ENCODE measurements around the gene PHF19. TPM values are rescaled to one million over a fixed set of nuclear protein-coding genes. Genes with fewer than 3 reads are reported as not detected.

The PHF19 gene
- total and polyA plus RNA-seq, 2 of the 8 experiments (the other 6 are each of a cell fraction or from before 2014, with no cell fraction given) = 28.2 to 31.8 TPM

- TF ChIP-seq HDAC2 (IDR thresholded peaks at IDR 0.05; ENCODE audit: borderline replicate concordance in 1 of 2, low read depth in 2 of 2, low read length in 2 of 2) (0 out of 4 replicates have a peak, but pooled peaks of 1 of the 2 experiments have one; percentile 43), CEBPB (IDR thresholded peaks at IDR 0.05; ENCODE audit: low read depth, low read length) (no peak), SRF (IDR thresholded peaks at IDR 0.05; ENCODE audit: low read depth, low read length) (no peak), ASH2L (IDR thresholded peaks at IDR 0.05; ENCODE audit: low read length) (peak; percentile 74), EP300 (IDR thresholded peaks at IDR 0.05; ENCODE audit: borderline replicate concordance in 1 of 2, low read depth in 2 of 2, low read length in 2 of 2) (no peak), SP2 (IDR thresholded peaks at IDR 0.05; ENCODE audit: low read length) (no peak), TBP (IDR thresholded peaks at IDR 0.05; ENCODE audit: low read depth, low read length) (peak; percentile 91), JUN (IDR thresholded peaks at IDR 0.05; ENCODE audit: low read depth, low read length) (no peak), MAX (IDR thresholded peaks at IDR 0.05) (peak; percentile 66), SAP30 (IDR thresholded peaks at IDR 0.05; ENCODE audit: insufficient read depth, insufficient replicate concordance, low read length) (no peak), POLR2AphosphoS5 (IDR thresholded peaks at IDR 0.05; ENCODE audit: low read depth, low read length) (peak; percentile 94), CHD1 (IDR thresholded peaks at IDR 0.05; ENCODE audit: low read depth, low read length) (no peak), RAD21 (IDR thresholded peaks at IDR 0.05 in 1 of 2, conservative IDR thresholded peaks at IDR 0.05 in 1 of 2; ENCODE audit: low read depth in 2 of 2, low read length in 2 of 2) (peak in 1 of 2 experiments; percentile 22; a peak in 1 of 4 replicates), NANOG (IDR thresholded peaks at IDR 0.05; ENCODE audit: insufficient read depth, low read depth, low read length, poor library complexity, severe bottlenecking) (no peak), ZNF274 (IDR thresholded peaks at IDR 0.05; ENCODE audit: borderline replicate concordance, extremely low read depth, low read length) (no peak), E2F6 (IDR thresholded peaks at IDR 0.05) (peak; percentile 83; the same call in 1 of the 2 replicates), SIX5 (IDR thresholded peaks at IDR 0.05; ENCODE audit: low read depth, low read length) (no peak), JUND (IDR thresholded peaks at IDR 0.05; ENCODE audit: low read length) (peak; percentile 53), SP4 (IDR thresholded peaks at IDR 0.05; ENCODE audit: low read length) (no peak; the same call in 1 of the 2 replicates), KDM5A (IDR thresholded peaks at IDR 0.05; ENCODE audit: low read length) (peak; percentile 53; the same call in 1 of the 2 replicates)
Observed at GRCh38 chr9:120842685-120843485, 34.1 kb downstream of the PHF19 start, which contains the start of gene PSMD5 (continued).
